GM21619 (cell line): ENCODE results near the gene TM9SF2.
"Not testable (repeated sequence)": the region's sequence is repeated elsewhere in the genome, so short reads cannot be mapped to it uniquely, and the experiment has no call there.

Experiments used
- ATAC-seq: cut with Tn5 transposase; IDR thresholded peaks from one replicate; pipeline ENCODE4 v1.9.1; 2021; ENCODE audit not compliant: unreplicated experiment

TM9SF2 gene, protein sequence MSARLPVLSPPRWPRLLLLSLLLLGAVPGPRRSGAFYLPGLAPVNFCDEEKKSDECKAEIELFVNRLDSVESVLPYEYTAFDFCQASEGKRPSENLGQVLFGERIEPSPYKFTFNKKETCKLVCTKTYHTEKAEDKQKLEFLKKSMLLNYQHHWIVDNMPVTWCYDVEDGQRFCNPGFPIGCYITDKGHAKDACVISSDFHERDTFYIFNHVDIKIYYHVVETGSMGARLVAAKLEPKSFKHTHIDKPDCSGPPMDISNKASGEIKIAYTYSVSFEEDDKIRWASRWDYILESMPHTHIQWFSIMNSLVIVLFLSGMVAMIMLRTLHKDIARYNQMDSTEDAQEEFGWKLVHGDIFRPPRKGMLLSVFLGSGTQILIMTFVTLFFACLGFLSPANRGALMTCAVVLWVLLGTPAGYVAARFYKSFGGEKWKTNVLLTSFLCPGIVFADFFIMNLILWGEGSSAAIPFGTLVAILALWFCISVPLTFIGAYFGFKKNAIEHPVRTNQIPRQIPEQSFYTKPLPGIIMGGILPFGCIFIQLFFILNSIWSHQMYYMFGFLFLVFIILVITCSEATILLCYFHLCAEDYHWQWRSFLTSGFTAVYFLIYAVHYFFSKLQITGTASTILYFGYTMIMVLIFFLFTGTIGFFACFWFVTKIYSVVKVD

DNA sequence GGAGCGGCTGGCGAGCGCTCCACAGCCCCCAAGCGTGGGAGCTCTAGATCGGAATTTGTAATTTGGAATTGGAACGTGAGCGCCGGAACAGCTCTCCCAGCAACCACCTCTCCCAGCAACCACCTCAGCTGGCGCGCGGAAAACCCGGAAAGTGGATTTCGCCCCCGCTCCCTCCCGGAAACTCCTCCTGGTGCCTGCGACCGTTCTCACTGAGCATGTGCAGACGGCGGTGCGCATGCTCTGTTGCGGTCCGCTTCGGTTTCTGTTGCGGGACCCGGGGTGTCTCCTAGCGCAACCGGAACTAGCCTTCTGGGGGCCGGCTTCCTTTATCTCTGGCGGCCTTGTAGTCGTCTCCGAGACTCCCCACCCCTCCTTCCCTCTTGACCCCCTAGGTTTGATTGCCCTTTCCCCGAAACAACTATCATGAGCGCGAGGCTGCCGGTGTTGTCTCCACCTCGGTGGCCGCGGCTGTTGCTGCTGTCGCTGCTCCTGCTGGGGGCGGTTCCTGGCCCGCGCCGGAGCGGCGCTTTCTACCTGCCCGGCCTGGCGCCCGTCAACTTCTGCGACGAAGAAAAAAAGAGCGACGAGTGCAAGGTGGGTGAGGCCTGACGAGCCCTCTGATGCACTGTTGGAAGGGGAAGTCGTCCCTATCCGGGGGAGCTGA lies at the start of gene TM9SF2:
TSS of gene TM9SF2 (plus strand) at position 289 of the 664 bp plus-strand sequence. CDS start at position 424, 135 bp downstream.
- peak; percentile 45 for ATAC-seq

DNA sequence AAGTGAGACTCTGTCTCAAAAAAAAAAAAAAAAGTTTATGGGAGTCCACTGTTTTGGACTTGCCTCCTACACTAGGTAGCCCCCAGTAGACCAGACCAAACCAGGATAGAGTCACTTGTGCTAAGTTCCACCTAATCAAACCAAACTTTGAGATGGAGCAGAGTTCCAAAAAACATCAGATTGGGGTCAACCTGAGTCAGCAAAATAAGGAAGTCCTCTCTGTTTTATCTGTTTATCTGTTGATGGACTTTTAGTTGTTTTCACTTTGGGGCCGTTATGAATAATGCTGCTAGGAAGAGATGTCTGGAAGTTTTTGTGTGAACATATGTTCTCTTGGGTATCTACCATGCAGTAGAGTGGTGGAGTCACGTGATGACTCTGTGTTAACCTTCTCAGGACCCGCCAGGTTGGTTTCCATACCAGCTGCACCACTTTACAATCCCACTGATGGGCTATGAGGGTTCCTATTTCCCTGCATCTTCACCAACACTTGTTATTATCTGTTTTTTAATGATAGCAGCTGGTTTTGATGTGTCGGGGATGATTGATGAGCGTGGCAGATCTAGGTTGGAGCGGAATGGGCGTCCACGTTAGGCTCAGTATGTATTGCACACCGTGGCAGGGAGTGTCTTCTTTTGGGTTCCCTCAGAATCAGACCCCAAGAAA lies 46.6 kb upstream of the TM9SF2 start:
- ATAC-seq = no peak

DNA sequence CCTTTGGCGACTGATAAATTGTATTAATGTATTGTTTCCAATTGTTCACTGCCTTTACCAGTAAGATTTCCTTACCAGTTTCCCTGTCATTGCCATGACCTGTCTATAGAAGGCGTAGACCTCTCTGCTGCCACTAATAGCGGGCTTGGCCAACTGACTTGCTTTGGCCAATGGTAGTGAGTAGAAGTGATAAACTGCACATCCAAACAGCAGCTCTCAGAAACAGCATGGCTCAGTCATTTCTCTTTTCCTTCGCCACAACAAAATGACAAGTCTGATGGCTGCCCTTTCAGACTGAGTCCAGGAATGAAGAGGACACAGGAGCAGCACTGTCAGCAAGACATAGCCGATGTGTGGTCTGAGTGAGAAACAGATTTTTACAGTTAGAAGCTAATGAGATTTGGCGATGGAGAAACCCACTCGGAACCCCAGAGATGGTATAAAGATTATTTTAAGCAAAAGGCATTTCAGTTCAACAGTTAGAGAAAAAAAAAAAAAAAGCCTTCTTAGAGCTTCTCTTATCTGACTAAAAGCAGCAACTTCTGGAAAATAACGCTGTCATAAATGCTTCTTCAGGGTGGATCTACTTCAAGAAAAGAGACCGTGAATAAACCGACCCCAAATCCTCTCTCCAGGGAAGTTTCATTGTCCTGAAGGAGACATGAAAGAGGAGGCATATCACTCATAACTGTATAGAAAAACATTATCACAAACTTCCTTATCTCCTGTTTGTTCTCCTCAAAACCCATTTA lies 42.0 kb upstream of the TM9SF2 start:
- no peak for ATAC-seq

GRCh38 chr13:99460802-99461201 lies 40.5 kb upstream of the TM9SF2 start:
- not testable (repeated sequence) for ATAC-seq

- no peak for ATAC-seq
These were observed 37.5 kb upstream of the TM9SF2 start for GRCh38 chr13:99463646-99464397.

DNA sequence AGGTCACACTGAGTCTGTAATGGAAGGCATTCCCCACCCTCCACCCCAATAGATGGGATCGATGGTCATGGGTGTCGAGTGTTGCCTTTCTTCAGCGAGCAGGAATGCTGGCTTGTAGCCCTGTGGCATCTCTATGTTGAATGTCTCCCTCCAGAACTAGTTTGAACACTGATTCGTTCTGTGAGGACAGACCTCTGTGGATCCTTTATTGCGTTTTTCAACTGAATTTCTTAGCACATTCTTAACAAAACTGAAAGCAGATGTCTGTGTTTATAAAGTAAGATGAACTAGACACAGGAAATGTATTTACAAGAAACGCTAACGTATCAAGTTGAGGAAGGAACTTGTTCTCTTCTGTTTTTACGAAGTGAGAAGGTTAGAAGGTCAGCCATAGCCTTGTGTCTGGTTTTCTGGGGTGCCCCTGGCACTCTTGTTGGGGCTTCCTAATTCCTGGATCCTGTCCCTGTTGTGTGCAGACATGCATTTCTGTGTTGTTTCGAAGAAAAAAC lies 36.8 kb upstream of the TM9SF2 start:
- ATAC-seq = no peak

GRCh38 chr13:99465454-99465853 lies 35.8 kb upstream of the TM9SF2 start:
- no peak for ATAC-seq

- ATAC-seq = no peak
These were observed 33.5 kb upstream of the TM9SF2 start for GRCh38 chr13:99467764-99468163.

GRCh38 chr13:99469041-99469440 lies 32.2 kb upstream of the TM9SF2 start:
- no peak for ATAC-seq

- no peak for ATAC-seq
These were observed 31.2 kb upstream of the TM9SF2 start for GRCh38 chr13:99470027-99470426.

DNA sequence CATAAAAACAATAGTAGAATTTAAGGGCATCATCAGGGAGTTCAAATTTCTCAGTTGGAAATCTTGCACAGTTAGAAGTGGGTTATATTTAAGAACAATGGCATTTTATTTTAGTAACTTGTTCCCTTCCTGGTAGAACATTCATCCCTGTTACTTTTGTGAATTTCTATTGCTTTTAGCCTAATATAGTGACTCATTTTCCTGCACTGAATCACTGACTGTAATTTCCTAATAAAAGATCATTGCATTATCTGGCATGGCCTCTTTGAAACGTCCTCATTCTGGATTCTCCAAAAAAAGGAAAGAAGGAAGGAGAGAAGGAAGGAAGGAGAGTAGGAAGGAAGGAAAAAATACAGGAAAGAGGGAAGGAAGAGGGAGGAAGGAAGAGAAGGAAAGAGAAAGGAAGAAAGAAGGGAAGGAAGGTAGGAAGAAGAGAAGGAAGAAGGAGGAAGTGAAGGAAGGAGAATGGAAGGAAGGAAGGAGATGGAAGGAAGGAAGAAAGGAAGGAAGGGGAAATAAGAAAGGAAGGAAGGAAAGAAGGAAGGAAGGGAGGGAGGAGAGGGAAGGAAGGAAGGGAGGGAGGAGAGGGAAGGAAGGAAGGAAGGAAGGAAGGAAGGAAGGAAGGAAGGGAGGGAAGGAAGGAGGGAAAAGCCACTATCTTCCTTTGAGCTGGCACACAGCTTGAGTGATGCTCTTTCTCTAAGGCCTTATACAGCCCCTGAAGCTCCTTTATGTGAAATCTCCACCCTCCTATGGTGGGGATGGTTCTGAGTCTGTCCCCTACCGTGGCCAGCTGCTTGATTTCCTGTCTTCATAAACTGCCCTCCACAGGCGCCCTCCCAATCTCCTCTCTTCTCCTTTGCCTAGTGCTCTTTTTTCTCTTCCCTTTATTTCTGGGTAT lies 29.8 kb upstream of the TM9SF2 start:
- no peak for ATAC-seq

GRCh38 chr13:99472122-99472440 lies 29.2 kb upstream of the TM9SF2 start:
- ATAC-seq = no peak

DNA sequence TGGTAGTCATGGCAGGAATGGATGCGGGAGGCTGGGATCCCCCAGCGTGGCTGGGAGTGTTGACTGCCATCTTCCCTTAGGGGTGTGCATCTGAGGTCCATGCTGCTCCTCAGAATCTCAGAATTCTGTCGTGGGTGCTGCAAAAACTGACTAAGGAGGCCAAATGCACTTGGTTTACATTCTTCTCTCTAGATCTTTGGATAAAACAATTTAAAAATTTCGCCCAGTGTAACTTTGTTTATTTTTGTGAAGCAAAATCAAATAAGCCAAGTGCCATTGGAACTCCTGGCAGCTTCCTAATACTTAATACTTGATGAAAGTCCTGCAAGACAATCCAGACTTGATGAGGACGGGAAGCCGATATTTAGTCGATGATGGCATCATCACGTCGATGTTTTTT lies 27.8 kb upstream of the TM9SF2 start:
- no peak for ATAC-seq

DNA sequence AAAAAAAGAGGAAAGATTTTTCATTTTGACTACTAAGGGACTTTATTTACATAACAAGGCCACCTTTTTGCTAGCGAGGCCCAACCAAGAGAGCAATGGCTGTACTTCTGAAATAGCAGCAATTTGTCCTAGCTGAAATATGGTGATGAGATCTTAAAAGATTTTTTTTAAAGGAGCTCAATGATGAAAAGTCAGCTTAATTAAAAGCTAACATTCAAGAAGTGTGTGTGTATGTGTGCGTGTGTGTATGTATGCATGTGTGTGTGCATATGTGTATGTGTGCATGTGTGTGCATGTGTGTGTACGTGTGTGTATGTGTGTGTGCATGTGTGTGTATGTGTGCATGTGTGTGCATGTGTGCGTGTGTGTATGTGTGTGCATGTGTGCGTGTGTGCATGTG lies 24.6 kb upstream of the TM9SF2 start:
- no peak for ATAC-seq

DNA sequence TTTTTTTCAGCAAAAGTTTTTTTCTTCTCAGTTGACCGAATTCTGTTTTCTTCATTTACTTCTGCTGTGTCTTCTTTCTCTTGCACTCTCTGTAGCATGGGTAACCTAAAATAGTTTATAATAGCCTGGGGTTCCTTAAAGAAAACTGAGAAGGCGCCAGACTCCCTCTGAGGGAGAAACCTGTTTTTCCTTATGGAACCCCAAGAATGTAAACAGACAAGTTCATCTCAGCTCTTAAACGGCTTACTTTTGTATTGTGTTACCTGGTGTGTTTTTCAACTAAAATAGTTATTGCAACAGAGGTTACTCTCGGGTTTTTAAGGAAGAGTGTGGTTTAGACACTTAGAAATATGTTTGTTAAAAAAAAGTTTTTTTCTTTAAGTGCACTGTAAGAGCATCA lies 23.8 kb upstream of the TM9SF2 start:
- ATAC-seq = no peak

- no peak for ATAC-seq
These were observed 19.9 kb upstream of the TM9SF2 start for GRCh38 chr13:99481366-99481765.

DNA sequence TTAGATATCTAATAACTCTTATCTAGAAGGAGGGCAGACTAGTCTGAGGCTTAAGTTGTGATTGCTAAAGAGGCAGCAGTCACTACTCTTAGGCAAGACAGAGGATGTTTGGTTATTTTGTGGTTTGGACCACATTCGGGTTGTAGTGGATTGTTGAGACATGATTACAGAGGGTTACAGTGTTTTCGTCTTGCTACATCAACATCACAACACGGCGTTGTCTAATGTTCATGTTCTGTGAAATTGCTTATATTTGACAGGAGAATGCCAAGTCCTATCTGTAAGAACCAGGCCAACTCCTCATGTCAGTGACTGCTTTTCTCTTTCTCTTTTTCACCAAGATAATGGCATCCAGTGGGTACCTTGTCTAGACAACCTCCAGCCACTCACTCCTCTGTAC lies 16.8 kb upstream of the TM9SF2 start:
- ATAC-seq = no peak

- ATAC-seq = no peak
These were observed 14.3 kb upstream of the TM9SF2 start for GRCh38 chr13:99486996-99487395.

GRCh38 chr13:99489028-99489427 lies 12.2 kb upstream of the TM9SF2 start:
- no peak for ATAC-seq
